GM12873 (cell line): ENCODE results near the gene GMPR.

Experiments used
- TF ChIP-seq, protein P1 (sequence below): IDR thresholded peaks from 2 replicates; pipeline ENCODE4 v1.5.1; 2012; ENCODE audit warnings: low read depth, mild to moderate bottlenecking, moderate library complexity, low read length, control low read depth; ENCODE audit not compliant: insufficient read depth; ENCODE audit errors: missing control alignments

GMPR gene

DNA sequence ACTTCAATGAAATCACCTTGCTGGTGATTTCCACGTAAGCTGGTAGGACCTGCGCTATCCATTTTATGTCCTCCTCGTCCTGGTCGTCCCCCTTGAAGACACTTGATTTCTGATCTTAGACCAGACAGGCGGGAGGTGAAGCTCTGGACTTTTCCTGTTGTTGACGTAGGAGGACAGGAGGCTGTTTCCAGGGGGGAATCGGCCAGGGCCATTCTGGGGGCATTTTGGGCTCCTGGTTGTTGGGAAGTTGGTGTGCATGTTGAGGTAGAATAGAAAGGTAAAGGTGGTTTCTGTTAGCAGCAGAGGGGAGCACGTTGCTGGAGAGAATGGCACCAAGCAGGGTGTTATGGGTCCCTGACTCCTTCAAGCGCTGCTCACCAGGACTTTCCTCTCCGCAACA, 56.0 kb downstream of the GMPR start:
- TF ChIP-seq, protein P1, sequence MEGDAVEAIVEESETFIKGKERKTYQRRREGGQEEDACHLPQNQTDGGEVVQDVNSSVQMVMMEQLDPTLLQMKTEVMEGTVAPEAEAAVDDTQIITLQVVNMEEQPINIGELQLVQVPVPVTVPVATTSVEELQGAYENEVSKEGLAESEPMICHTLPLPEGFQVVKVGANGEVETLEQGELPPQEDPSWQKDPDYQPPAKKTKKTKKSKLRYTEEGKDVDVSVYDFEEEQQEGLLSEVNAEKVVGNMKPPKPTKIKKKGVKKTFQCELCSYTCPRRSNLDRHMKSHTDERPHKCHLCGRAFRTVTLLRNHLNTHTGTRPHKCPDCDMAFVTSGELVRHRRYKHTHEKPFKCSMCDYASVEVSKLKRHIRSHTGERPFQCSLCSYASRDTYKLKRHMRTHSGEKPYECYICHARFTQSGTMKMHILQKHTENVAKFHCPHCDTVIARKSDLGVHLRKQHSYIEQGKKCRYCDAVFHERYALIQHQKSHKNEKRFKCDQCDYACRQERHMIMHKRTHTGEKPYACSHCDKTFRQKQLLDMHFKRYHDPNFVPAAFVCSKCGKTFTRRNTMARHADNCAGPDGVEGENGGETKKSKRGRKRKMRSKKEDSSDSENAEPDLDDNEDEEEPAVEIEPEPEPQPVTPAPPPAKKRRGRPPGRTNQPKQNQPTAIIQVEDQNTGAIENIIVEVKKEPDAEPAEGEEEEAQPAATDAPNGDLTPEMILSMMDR, result no peak

GRCh38 chr6:16295060-16295459, 56.7 kb downstream of the GMPR start:
- TF ChIP-seq, protein P1, result no peak

- TF ChIP-seq, protein P1, result no peak
These were observed 57.1 kb downstream of the GMPR start for GRCh38 chr6:16295471-16295870.

DNA sequence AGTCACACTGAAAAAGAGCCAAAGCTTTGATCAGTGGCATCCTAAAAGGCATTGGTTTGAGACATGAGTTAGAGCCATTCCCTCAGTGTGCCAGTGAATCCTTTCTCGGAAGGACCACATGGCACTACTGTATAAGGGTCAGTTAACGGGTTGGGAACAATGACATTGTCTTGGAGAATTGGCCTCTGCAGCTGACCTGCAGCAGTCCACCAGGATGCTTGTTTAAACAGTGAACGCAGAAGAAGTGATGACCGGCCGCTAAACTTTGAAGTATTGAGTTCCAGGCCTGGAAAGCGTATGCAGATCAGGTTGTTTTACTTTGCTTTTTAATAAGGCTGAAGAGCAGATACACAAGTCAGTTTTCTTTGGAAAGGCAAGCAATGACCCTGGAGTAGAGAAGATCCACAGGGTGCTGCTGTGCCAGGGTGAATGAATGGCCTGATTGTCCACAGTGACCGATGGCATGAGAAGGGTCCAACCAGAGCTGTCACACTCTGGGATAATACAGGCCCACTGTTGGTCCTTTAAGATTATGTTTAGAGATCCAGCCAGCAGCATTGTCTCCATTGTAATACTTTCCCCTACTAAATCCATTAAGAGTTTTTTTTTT, 57.8 kb downstream of the GMPR start:
- TF ChIP-seq, protein P1, result no peak

GRCh38 chr6:16299861-16300260, 61.5 kb downstream of the GMPR start:
- TF ChIP-seq, protein P1, result no peak

DNA sequence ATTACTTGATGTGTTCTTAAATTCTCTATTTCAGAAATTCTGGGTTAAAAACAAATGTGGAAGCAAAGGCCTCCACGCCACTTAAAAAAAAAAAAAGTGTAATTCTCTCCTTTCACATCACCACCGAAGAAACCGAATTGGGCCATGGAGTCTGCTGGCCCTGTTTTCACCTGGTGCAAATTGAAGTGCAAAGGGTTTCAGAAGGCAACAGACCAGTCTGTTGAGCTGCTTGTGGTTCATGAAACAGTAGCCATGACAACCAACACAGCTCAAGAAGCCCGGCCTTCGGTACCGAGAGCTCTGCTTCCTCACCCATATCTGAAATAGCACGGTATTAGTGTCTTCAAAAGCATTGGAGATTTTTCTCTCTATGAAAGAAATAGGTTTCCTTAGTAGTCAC, 63.1 kb downstream of the GMPR start:
- TF ChIP-seq, protein P1, result no peak

DNA sequence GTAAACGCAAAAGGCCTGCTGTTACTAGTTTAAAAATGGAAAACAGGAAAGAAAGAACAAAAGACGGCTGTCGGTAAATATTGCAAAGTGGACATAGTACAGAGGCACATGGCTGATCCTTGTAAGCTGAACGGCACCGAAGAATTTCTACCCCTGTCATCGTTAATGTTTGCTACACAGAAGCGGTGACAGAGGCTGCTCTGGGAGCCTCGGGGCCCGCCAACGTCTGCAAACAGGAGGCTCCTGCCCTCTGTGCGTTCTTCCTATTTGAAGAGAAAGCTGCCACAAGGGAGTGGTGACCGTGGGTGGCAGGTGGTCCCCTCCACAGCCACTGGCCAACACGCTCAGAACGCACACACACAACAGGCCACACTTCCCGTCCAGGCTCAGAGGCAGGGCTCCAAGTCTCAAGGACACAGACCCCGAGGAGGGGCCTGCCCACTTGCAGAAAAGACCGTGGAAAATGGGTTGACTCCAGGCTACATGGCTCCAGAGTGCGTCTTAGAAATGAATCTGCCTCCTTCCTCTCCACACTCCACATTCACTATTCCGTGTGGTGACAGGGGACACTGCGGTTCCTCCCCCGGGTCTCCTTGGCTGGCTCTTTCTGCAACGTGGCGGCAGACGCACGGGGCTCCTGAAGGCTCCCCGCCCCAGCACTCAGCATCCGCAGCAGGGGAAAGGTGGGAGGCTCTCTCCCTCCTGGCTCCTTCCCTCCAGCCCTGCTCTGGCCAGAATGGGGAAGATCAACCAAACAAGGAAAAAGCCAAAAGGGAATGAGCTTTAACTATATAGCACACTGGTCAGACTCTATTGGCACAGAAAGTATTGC, 64.5 kb downstream of the GMPR start:
- TF ChIP-seq, protein P1, result no peak
